ENCODE results near the gene IFNGR1. TPM values are rescaled to one million over a fixed set of nuclear protein-coding genes. Genes with fewer than 3 reads are reported as not detected.

IFNGR1 gene
- polyA plus RNA-seq (2013, experiment 1 of 2), result 62.2 TPM
- polyA plus RNA-seq (2013, experiment 2 of 2), result 59.5 TPM

GRCh38 chr6:137218917-137219663 is at the start of gene IFNGR1:
IFNGR1 (minus strand) TSS chr6:137219385; CDS start chr6:137219327, 58 bp downstream.
- 0% methylated on average over 33 to 49 of the region's 64 CpGs for WGBS, 2 experiments (ENCODE audit: insufficient coverage in 2 of 2)
- H3K27ac ChIP-seq (ENCODE audit: low read depth, low read length, severe bottlenecking), result peak within 1 kb of the TSS; percentile 94
- H3K9me3 ChIP-seq (ENCODE audit: control insufficient read depth, low read length), result no peaks in the 10 kb centered on the region
- H3K36me3 ChIP-seq (ENCODE audit: control insufficient read depth, insufficient read depth, low read length), result peaks cover 8% of the 10 kb centered on the region
- peaks cover 8% of the 10 kb centered on the region for H3K4me1 ChIP-seq (ENCODE audit: control insufficient read depth, insufficient read depth, low read length, poor library complexity, severe bottlenecking)
- H3K4me3 ChIP-seq (ENCODE audit: extremely low read depth, insufficient read depth, low read length, poor library complexity, severe bottlenecking), result peak within 1 kb of the TSS; percentile 94

DNA sequence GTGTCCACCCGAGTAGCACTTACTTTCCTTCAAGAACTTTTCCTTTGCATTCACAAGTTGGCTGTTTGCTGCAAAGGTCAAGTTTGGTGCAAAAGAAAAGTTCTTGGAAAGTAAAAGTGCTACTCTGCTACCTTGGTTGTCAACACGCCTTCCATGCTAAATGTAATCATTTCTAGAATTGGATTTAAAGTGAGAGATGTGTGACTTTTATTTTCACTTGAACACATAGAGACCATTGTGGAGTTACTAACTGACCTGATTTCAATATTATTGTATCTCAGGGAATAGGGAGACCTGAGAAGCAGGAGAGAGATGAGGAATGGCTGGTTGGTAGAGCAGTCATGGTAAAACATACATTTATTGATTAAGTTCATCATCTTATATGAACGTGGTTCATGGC is 49.7 kb upstream of the IFNGR1 start:
- no CpG with 5 or more reads among the region's 3 CpGs for WGBS, 2 experiments (ENCODE audit: insufficient coverage in 2 of 2)
- no peak overlapping the region for H3K4me3 ChIP-seq (ENCODE audit: extremely low read depth, insufficient read depth, low read length, poor library complexity, severe bottlenecking)
- H3K4me1 ChIP-seq (ENCODE audit: control insufficient read depth, insufficient read depth, low read length, poor library complexity, severe bottlenecking), result no peaks in the 10 kb centered on the region
- H3K36me3 ChIP-seq (ENCODE audit: control insufficient read depth, insufficient read depth, low read length), result no peaks in the 10 kb centered on the region
- no peaks in the 10 kb centered on the region for H3K9me3 ChIP-seq (ENCODE audit: control insufficient read depth, low read length)
- no peak overlapping the region for H3K27ac ChIP-seq (ENCODE audit: low read depth, low read length, severe bottlenecking)

DNA sequence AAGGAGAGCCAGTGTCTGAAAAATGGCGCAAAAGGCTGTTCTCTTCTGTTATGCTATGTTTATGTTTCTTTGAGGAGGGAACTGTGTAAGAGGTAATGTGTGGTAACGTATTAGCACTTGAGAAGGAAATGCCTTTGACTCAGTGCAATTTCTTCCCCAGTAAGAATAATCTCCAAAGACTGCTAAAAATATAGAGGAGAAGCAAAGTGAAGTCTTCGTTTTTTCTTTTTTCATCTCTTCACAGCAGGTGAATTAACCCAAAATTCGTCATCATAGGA is 47.1 kb upstream of the IFNGR1 start:
- 85 to 90% methylated on average over 2 of the region's 4 CpGs for WGBS, 2 experiments (ENCODE audit: insufficient coverage in 2 of 2)
- H3K4me1 ChIP-seq (ENCODE audit: control insufficient read depth, insufficient read depth, low read length, poor library complexity, severe bottlenecking), result no peaks in the 10 kb centered on the region
- H3K9me3 ChIP-seq (ENCODE audit: control insufficient read depth, low read length), result no peaks in the 10 kb centered on the region
- no peaks in the 10 kb centered on the region for H3K36me3 ChIP-seq (ENCODE audit: control insufficient read depth, insufficient read depth, low read length)
- no peak overlapping the region for H3K4me3 ChIP-seq (ENCODE audit: extremely low read depth, insufficient read depth, low read length, poor library complexity, severe bottlenecking)
- H3K27ac ChIP-seq (ENCODE audit: low read depth, low read length, severe bottlenecking), result no peak overlapping the region

DNA sequence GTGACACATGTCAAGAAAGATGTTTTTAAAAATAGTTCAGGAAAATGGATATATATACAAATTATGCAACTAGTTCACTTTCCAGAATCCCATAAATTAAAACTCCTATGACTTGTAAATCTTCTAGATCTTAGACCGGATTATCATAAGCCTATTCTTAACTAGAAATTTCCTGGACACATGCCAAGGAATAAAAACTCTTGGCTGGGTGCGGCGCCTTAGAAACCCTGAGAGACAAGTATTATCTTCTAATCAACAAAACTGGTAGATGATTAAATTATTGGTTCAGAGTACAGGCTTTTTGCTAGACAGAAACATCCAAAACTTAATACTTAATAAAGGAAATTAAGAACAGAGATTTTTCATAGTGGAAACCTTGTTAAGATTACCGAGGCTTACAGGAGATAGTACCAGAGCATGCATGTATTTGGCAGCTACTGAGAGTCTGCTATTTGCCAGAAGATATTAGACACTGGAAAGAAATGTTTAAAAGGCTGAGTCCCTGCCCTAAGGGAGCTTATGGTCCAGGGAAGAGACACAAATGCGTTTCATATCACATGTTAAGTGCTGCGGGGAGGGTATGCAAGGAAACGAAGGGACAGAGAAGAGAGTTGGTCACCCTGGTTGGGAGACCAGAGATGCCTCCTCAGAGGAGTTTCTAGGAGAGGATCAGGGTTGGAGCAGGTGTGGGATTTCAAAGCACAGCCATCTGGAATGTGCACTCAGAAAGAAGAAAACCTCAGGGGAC is 46.5 kb upstream of the IFNGR1 start:
- 88 to 96% methylated on average over 4 to 5 of the region's 7 CpGs for WGBS, 2 experiments (ENCODE audit: insufficient coverage in 2 of 2)
- Histone ChIP-seq H3K36me3 (ENCODE audit: control insufficient read depth, insufficient read depth, low read length) (no peaks in the 10 kb centered on the region), H3K4me3 (ENCODE audit: extremely low read depth, insufficient read depth, low read length, poor library complexity, severe bottlenecking) (no peak overlapping the region), H3K9me3 (ENCODE audit: control insufficient read depth, low read length) (no peaks in the 10 kb centered on the region), H3K4me1 (ENCODE audit: control insufficient read depth, insufficient read depth, low read length, poor library complexity, severe bottlenecking) (no peaks in the 10 kb centered on the region), H3K27ac (ENCODE audit: low read depth, low read length, severe bottlenecking) (no peak overlapping the region)

- Histone ChIP-seq H3K9me3 (ENCODE audit: control insufficient read depth, low read length) (no peaks in the 10 kb centered on the region), H3K27ac (ENCODE audit: low read depth, low read length, severe bottlenecking) (no peak overlapping the region), H3K4me1 (ENCODE audit: control insufficient read depth, insufficient read depth, low read length, poor library complexity, severe bottlenecking) (no peaks in the 10 kb centered on the region), H3K4me3 (ENCODE audit: extremely low read depth, insufficient read depth, low read length, poor library complexity, severe bottlenecking) (no peak overlapping the region), H3K36me3 (ENCODE audit: control insufficient read depth, insufficient read depth, low read length) (no peaks in the 10 kb centered on the region)
- 79 to 83% methylated on average over 2 of the region's 5 CpGs for WGBS, 2 experiments (ENCODE audit: insufficient coverage in 2 of 2)
Observed at GRCh38 chr6:137264311-137265075, 45.3 kb upstream of the IFNGR1 start.

- Histone ChIP-seq H3K9me3 (ENCODE audit: control insufficient read depth, low read length) (no peaks in the 10 kb centered on the region), H3K27ac (ENCODE audit: low read depth, low read length, severe bottlenecking) (no peak overlapping the region), H3K4me1 (ENCODE audit: control insufficient read depth, insufficient read depth, low read length, poor library complexity, severe bottlenecking) (no peaks in the 10 kb centered on the region), H3K36me3 (ENCODE audit: control insufficient read depth, insufficient read depth, low read length) (no peaks in the 10 kb centered on the region), H3K4me3 (ENCODE audit: extremely low read depth, insufficient read depth, low read length, poor library complexity, severe bottlenecking) (no peak overlapping the region)
Observed at GRCh38 chr6:137261761-137262160, 42.6 kb upstream of the IFNGR1 start.

DNA sequence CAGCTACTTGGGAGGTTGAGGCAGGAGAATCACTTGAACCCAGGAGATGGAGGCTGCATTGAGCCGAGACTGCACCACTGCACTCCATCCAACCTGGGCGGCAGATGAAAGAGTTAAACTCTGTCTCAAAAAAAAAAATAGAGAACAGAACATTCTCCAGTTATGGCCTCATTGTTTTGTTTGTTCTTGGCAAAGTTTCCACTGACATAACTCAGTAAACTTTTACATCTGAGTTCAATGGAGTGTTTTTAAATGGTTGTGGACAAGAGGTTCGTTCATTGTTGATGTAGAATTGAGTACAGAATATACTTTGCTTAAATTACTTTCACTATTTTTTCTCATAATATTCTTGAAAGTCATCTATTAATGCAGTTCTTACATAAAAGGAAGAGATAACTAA is 42.2 kb upstream of the IFNGR1 start:
- WGBS, 2 experiments (ENCODE audit: insufficient coverage in 2 of 2), result 100% methylated on average over 1 to 2 of the region's 3 CpGs
- Histone ChIP-seq H3K9me3 (ENCODE audit: control insufficient read depth, low read length) (peaks cover under 1% of the 10 kb centered on the region), H3K4me1 (ENCODE audit: control insufficient read depth, insufficient read depth, low read length, poor library complexity, severe bottlenecking) (no peaks in the 10 kb centered on the region), H3K27ac (ENCODE audit: low read depth, low read length, severe bottlenecking) (no peak overlapping the region), H3K36me3 (ENCODE audit: control insufficient read depth, insufficient read depth, low read length) (no peaks in the 10 kb centered on the region), H3K4me3 (ENCODE audit: extremely low read depth, insufficient read depth, low read length, poor library complexity, severe bottlenecking) (no peak overlapping the region)

DNA sequence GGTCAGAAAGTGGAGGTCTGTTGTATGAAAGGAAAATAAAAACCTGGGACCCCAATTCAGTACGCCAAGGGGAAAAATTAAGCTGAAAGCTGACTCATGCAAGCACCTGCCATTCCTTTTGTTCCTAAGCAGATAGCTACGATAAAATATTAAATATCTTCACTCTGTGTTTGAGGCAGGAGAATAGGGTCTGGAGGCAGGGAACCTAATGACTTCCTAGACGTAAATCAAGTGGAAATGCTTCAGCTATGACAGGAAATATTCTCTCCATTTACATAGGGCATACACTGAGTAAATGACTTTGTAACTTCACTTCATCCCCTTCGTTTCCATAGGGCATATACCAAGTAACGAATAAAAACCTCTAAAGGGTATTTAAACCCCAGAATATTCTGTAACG is 41.0 kb upstream of the IFNGR1 start:
- no peaks in the 10 kb centered on the region for H3K4me1 ChIP-seq (ENCODE audit: control insufficient read depth, insufficient read depth, low read length, poor library complexity, severe bottlenecking)
- no peaks in the 10 kb centered on the region for H3K36me3 ChIP-seq (ENCODE audit: control insufficient read depth, insufficient read depth, low read length)
- H3K9me3 ChIP-seq (ENCODE audit: control insufficient read depth, low read length), result peaks cover 10% of the 10 kb centered on the region
- no peak overlapping the region for H3K4me3 ChIP-seq (ENCODE audit: extremely low read depth, insufficient read depth, low read length, poor library complexity, severe bottlenecking)
- H3K27ac ChIP-seq (ENCODE audit: low read depth, low read length, severe bottlenecking), result no peak overlapping the region
- WGBS, 2 experiments (ENCODE audit: insufficient coverage in 2 of 2), result 90 to 92% methylated on average over 2 to 3 of the region's 6 CpGs

DNA sequence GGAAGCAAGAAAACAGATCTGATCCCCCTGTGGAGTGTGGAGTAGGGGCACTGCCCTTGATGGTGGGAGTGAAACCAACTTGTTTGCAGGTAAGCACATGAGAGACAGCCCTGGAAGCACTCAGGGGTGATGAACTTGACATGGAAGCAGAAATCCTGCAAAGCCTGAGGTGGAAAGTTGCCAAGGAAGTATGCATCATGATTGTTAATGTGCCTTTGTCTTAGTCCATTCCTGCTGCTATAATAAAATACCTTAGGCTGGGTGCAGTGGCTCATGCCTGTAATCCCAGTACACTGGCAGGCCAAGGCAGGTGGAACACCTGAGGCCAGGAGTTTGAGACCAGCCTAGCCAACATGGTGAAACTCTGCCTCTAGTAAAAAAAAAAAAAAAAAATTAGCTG is 40.2 kb upstream of the IFNGR1 start:
- H3K27ac ChIP-seq (ENCODE audit: low read depth, low read length, severe bottlenecking), result no peak overlapping the region
- peaks cover 14% of the 10 kb centered on the region for H3K9me3 ChIP-seq (ENCODE audit: control insufficient read depth, low read length)
- H3K4me3 ChIP-seq (ENCODE audit: extremely low read depth, insufficient read depth, low read length, poor library complexity, severe bottlenecking), result no peak overlapping the region
- H3K4me1 ChIP-seq (ENCODE audit: control insufficient read depth, insufficient read depth, low read length, poor library complexity, severe bottlenecking), result no peaks in the 10 kb centered on the region
- no peaks in the 10 kb centered on the region for H3K36me3 ChIP-seq (ENCODE audit: control insufficient read depth, insufficient read depth, low read length)

DNA sequence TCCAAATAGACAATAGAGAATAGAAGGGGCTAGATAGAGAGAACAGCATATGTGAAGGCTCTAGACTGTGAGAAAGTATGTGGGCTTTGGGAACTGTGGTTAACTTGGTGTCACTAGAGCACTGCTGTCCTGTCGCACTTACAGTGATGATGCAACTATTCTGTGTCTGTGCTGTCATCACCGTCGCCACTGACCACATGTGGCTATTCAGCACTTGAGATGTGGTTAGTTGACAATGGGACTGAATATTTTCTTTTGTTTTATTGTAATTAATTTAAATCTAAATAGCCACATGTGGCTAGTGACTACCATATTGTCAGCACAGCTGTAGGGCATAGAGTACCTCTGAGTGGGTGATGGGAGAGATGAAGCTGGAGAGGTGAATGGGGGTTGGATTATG is 39.0 kb upstream of the IFNGR1 start:
- no peaks in the 10 kb centered on the region for H3K4me1 ChIP-seq (ENCODE audit: control insufficient read depth, insufficient read depth, low read length, poor library complexity, severe bottlenecking)
- H3K4me3 ChIP-seq (ENCODE audit: extremely low read depth, insufficient read depth, low read length, poor library complexity, severe bottlenecking), result no peak overlapping the region
- no peaks in the 10 kb centered on the region for H3K36me3 ChIP-seq (ENCODE audit: control insufficient read depth, insufficient read depth, low read length)
- WGBS, 2 experiments (ENCODE audit: insufficient coverage in 2 of 2), result 89 to 100% methylated on average over 1 of the region's 3 CpGs
- H3K9me3 ChIP-seq (ENCODE audit: control insufficient read depth, low read length), result peaks cover 14% of the 10 kb centered on the region
- no peak overlapping the region for H3K27ac ChIP-seq (ENCODE audit: low read depth, low read length, severe bottlenecking)

All from mesodermal cell (in vitro differentiated cells).